Stimulated activated CD4-positive, alpha-beta T cell treated with anti-CD3 and anti-CD28 coated beads, Interleukin-4, amount 100 ng/mL, for 1 hour (primary cell): ENCODE data around the gene AGAP1.

ENCODE experiments used
- DNase-seq: peaks from one replicate; pipeline ENCODE4 v3.0.0-alpha.2; 2020

The AGAP1 gene

GRCh38 chr2:235781775-235782174, 287.9 kb downstream of the AGAP1 start:
- no peak for DNase-seq

- no peak for DNase-seq
Observed at GRCh38 chr2:235784788-235785187, 290.9 kb downstream of the AGAP1 start.

- no peak for DNase-seq
Observed at GRCh38 chr2:235789552-235789951, 295.7 kb downstream of the AGAP1 start.

DNA sequence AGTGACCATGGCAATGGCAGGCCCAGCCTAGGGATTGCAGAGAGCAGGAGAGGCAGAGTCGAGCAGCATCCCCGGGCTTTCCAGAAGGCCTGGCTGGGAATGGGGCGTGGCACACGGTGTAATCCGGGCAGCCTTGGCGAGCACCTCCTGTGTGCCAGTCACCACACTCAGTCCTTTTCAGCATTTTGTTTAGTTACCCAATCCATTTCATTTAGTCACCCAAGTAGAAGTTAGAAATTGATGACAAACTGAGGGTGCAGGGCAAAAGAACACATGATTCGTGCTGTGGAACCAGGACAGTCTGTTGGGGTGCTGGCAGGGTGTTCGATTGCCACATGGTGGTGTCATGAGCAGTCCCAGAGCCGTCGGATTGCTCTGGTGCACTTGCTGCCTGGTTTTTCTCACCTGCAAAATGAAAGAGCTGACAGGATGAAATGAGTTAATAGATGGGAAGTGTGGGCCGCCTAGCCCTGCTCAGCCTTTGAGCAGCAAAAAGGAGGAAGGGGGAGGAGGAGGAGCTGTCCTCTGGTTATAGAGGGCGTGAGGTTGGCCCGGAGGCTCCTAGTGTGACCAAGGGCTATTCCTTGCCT, 299.4 kb downstream of the AGAP1 start:
- no peak for DNase-seq

DNA sequence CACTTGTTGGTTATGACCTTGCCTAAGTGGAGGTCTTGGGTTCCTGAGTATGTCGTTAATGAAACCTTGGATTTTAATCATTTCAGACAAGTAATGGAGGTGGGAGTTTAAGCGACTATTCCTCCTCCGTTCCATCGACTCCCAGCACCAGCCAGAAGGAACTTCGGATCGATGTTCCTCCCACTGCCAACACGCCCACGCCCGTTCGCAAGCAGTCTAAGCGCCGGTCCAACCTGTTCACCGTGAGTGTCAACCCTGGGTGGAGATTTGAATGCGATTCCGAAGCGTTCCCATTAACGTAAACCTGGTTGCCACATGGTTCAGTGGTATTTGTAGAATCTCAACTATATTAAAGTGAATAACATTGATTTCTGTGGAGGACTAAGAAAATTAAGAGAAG, 305.4 kb downstream of the AGAP1 start:
- no peak for DNase-seq

DNA sequence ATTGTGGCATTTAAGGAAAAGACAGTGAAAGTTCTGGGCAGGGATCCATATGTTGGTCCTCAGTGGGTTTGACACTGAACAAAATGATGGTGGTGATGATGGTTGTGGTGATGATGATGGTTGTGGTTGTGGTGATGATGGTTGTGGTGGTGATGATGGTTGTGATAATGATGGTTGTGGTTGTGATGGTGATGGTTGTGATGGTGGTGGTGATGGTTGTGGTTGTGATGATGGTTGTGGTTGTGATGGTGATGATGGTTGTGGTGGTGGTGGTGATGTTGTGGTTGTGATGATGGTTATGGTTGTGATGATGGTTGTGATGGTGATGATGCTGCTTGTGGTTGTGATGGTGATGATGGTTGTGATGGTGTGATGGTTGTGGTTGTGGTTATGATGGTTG, 308.7 kb downstream of the AGAP1 start:
- DNase-seq, result no peak

DNA sequence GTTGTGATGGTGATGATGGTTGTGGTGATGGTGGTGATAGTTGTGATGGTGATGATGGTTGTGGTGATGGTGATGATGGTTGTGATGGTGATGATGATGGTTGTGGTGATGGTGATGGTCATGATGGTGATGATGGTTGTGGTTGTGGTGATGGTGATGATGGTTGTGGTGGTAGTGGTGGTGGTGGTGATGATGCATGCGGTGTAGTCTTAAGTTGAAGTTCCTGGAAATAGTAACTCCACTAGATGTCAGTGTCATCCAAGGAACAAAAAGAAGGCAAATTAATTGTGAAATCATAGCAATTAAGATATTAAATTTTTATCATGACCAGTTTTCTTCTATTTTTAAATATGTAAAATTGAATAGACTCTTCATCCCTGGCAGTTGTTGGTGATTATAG, 309.2 kb downstream of the AGAP1 start:
- no peak for DNase-seq

DNA sequence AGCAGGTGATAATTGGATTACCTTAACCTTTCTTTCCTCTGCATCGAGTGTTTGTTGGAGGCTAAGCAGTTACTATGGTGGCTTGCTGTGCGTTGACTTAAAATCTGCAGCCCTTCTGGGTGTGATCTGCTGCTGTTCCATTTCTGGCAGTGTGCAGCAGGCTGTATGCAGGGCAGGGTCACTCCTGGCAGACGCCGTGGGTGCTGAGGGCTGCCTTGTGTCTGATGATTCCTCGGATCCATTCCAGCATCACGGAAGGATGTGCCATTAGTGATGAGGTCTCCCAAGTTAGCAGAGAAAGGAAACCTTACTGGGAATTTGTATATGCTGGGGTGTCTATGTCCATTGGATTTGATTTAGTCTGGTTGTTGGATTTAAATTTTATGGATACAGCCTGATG, 310.8 kb downstream of the AGAP1 start:
- DNase-seq, result no peak

DNA sequence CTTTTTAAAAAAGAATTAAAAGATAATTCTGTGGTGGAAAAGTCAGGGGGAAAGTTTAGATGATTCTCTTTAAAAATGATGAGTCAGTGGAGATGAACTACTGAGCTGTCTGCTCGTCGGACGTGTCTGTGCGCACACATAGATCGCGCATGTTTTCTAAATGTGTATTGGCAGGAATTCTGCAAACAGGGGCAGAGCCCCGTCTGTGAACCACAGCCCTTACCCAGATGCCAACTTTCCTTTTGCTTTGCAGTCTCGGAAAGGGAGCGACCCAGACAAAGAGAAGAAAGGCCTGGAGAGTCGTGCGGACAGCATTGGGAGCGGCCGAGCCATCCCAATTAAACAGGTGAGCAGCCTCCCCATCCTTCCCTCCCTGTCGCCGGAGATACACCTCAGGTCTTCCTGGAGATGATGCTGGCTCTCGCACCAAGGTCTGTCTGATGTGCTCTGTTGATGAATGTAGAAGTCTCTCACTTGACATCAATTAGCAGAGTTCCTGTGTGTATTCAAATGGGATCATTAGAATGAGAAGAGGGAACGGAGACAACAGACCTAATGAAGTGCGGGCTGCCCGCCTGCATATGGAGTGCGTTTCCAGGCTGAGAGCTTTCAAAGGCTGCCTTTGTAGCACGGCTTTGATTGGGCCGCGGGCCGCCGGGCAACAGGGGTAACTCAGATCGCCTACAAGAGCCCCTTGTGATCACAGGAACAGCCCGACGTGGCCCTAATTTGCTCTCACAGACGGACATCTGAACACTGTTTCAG, 313.3 kb downstream of the AGAP1 start:
- DNase-seq, result no peak

GRCh38 chr2:235808366-235808765, 314.5 kb downstream of the AGAP1 start:
- DNase-seq, result no peak

DNA sequence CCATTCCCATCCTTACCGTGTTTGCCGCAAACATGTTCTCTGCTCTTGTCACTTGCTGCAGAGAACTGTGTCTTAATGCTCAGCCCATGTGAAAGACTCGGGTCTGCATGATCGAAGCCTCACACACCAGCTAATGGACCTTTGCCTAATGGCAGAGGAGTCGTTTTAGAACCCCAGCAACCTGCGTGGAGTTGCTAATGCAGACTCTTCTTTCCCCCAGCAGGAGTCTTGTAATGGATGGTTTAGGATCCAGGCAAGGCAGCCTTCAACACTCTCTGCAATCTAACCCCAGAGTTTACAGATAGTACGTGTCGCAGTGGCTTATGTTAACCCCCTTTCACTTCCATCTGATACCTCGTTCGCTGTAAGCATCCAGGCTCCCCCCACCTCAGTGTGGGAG, 316.4 kb downstream of the AGAP1 start:
- DNase-seq, result no peak

GRCh38 chr2:235810846-235811245, 317.0 kb downstream of the AGAP1 start:
- no peak for DNase-seq

- DNase-seq, result no peak
Observed at GRCh38 chr2:235811446-235812184, 317.8 kb downstream of the AGAP1 start.

DNA sequence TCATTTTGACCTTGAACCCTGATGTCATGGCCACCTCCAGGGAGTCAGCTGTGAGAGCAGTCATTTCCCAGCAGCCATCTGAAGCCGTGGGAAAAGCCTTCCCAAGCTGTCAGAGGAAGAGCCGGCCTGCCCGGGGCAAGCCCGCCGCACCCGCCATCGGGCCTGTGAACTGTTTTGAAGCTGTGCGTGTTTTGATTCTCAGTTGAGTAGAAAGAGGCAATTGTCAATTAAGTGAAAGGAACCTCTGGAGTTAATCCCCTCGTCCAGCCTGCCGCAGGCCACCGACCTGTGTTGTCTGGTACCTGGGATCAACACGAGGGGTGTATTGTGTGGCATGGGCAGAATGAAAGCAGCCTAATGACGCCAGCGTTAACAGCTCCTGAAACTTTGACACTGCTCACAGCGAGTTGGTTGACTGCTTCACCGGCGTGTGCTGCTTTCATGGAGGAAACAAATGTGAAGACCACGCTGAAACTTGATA, 318.4 kb downstream of the AGAP1 start:
- DNase-seq, result no peak

GRCh38 chr2:235813398-235813797, 319.6 kb downstream of the AGAP1 start:
- DNase-seq, result no peak

- no peak for DNase-seq
Observed at GRCh38 chr2:235820571-235820970, 326.7 kb downstream of the AGAP1 start.

DNA sequence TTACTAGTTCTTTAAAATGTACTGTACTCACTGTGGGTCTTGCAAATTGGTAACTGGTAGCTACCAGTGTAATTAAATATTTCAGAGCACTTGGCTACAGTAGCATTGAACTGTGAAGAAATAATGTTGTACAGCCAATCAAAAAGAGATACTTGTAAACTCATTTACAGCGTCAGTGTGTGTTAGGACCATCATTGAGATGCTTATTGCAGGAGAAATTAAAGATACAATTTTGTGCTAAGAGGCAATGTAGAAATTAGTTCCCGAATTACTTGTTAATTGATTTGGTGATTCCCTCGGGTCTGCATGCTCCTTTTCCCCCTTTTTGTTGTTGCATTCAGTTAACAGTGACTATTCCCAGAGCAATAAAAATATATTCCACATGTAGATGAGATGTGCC, 330.5 kb downstream of the AGAP1 start:
- no peak for DNase-seq

GRCh38 chr2:235825946-235826345, 332.1 kb downstream of the AGAP1 start:
- no peak for DNase-seq

- no peak for DNase-seq
Observed at GRCh38 chr2:235826826-235827225, 333.0 kb downstream of the AGAP1 start.

DNA sequence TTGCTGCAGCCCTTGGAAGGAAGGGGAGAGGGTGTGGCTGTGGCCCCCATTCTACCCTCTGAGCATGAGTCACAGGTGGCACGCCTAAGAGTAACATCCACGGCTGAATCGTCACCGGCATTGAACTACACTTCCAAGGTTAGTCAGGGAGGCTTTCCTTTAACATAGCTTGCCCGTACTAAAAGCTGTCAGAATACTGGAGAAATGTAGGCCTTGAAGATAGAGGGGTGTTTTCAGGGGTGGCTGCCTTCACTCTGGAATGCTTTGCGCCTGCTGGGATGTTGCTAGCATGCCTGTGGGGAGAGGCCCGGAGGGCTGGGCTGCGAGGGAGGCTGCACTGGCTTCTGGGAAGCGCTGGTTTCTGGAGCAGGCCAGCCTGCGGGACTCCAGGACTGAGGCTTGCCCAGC, 333.7 kb downstream of the AGAP1 start:
- DNase-seq, result no peak

GRCh38 chr2:235829726-235830125, 335.9 kb downstream of the AGAP1 start:
- DNase-seq, result no peak

DNA sequence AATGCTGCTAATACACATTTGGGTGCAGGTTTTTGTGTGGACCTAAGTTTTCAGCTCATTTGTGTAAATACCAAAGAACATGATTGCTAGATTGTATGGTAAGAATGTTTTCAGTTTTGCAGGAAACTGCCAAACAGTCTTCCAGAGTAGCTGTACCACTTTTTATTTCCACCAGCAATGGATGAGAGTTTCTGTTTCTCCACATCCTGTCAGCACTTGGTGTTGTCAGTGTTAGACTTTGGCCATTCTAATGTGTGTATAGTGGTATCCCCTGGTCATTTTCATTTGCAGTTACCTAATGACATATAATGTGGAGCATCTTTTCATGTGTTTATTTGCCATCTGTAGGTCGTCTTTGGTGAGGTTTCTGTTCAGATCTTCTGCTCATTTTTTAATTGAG, 337.9 kb downstream of the AGAP1 start:
- no peak for DNase-seq

DNA sequence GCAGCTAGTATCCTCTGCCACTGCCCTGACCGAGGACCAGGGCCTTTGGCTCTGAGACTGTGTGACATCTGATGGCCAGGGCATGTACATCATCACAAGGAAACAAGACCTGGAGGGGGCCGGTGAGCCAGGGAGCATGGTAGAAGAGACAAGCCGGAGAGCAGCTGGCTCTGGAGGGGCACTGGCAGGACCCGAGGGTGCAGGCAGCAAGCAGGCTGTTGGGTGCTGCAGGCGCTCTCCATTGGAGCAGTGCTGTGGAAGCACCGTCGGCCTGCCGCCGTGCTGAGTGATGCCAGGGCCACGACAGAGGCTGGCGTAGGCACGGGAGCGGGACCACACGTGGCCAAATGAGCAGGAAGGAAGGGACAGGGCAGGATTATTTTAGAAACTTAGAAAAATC, 339.1 kb downstream of the AGAP1 start:
- DNase-seq, result no peak

- no peak for DNase-seq
Observed at GRCh38 chr2:235833971-235834620, 340.3 kb downstream of the AGAP1 start.
